Measurements from ENCODE around the gene ARL4A.

The ARL4A gene

DNA sequence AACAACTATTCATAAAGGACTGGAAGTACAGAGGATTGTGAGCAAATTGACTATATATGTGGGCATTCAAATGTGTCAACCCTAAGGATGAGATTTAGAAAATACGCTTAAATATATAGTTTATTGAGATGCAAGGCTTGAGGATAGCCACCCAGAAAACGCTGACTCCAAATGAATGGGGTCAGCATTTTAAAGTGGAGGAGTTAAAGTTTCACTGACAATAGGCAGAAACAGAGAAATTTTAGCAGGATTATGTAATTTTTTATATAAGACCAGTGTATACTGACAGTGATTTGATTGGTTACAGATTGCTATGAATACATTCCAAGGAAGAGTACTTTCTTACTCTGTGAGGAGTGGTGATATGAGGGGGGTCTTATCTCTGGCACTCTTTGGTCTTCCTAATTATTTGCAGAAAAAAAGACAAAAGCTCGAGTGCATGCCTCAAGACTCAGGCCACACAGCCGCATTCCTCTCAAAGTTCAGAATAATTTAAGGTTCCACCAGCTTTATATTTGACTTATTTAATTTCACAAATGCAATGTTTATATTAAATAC, 38.6 kb upstream of the ARL4A start:
- no peak overlapping the region for H3K9ac ChIP-seq (ENCODE audit: low read length)
- H3K4me3 ChIP-seq (ENCODE audit: low read length): no peak overlapping the region
- H3K4me1 ChIP-seq (ENCODE audit: low read length): peaks cover 5% of the 10 kb centered on the region
- TF ChIP-seq, protein P1, sequence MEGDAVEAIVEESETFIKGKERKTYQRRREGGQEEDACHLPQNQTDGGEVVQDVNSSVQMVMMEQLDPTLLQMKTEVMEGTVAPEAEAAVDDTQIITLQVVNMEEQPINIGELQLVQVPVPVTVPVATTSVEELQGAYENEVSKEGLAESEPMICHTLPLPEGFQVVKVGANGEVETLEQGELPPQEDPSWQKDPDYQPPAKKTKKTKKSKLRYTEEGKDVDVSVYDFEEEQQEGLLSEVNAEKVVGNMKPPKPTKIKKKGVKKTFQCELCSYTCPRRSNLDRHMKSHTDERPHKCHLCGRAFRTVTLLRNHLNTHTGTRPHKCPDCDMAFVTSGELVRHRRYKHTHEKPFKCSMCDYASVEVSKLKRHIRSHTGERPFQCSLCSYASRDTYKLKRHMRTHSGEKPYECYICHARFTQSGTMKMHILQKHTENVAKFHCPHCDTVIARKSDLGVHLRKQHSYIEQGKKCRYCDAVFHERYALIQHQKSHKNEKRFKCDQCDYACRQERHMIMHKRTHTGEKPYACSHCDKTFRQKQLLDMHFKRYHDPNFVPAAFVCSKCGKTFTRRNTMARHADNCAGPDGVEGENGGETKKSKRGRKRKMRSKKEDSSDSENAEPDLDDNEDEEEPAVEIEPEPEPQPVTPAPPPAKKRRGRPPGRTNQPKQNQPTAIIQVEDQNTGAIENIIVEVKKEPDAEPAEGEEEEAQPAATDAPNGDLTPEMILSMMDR (IDR thresholded peaks at IDR 0.05; ENCODE audit: low read depth, low read length): no peak
- no peak for TF ChIP-seq EZH2phosphoT487 (IDR thresholded peaks at IDR 0.05; ENCODE audit: low read depth)
- no peaks in the 10 kb centered on the region for H3K9me3 ChIP-seq (ENCODE audit: insufficient read depth, low read length)
- no peak overlapping the region for H2AFZ ChIP-seq (ENCODE audit: low read depth, low read length)
- no peak overlapping the region for H3K4me2 ChIP-seq (ENCODE audit: low read length)
- H3K27ac ChIP-seq (ENCODE audit: low read length): no peak overlapping the region
- H3K36me3 ChIP-seq (replicated peaks; ENCODE audit: low read depth, low read length): no peaks in the 10 kb centered on the region
- H3K79me2 ChIP-seq (ENCODE audit: low read length): no peaks in the 10 kb centered on the region
- H3K27me3 ChIP-seq (ENCODE audit: low read depth, low read length): no peaks in the 10 kb centered on the region
- no peaks in the 10 kb centered on the region for H4K20me1 ChIP-seq (ENCODE audit: insufficient read depth, low read length)

DNA sequence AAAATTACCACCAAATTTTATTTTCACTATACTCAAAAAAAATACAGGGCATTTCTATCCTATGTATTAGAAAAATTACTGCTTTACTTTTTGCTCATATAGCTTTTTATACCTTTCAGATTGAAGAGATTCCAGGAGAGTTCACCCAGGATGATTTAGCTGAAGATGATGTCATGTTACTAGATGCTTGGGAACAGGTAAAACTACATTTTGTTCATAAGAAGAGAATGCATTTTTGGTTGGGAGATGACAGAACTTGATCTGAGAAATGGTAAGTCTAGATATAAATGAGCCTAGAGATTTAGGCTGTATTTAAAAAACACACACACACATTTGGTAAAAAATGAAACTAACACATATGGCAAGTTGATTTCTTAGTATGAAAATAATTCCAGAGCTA, 38.1 kb upstream of the ARL4A start:
- TF ChIP-seq, protein P1 (IDR thresholded peaks at IDR 0.05; ENCODE audit: low read depth, low read length): no peak
- no peak for TF ChIP-seq EZH2phosphoT487 (IDR thresholded peaks at IDR 0.05; ENCODE audit: low read depth)
- H3K4me2 ChIP-seq (ENCODE audit: low read length): no peak overlapping the region

GRCh38 chr7:12650080-12650479, 37.4 kb upstream of the ARL4A start:
- H3K9me3 ChIP-seq (ENCODE audit: insufficient read depth, low read length): no peaks in the 10 kb centered on the region
- no peaks in the 10 kb centered on the region for H3K36me3 ChIP-seq (replicated peaks; ENCODE audit: low read depth, low read length)
- H3K4me3 ChIP-seq (ENCODE audit: low read length): no peak overlapping the region
- H3K4me1 ChIP-seq (ENCODE audit: low read length): no peaks in the 10 kb centered on the region
- H3K27ac ChIP-seq (ENCODE audit: low read length): no peak overlapping the region
- no peak overlapping the region for H2AFZ ChIP-seq (ENCODE audit: low read depth, low read length)
- H4K20me1 ChIP-seq (ENCODE audit: insufficient read depth, low read length): no peaks in the 10 kb centered on the region
- no peak overlapping the region for H3K9ac ChIP-seq (ENCODE audit: low read length)
- H3K27me3 ChIP-seq (ENCODE audit: low read depth, low read length): no peaks in the 10 kb centered on the region
- TF ChIP-seq, protein P1 (IDR thresholded peaks at IDR 0.05; ENCODE audit: low read depth, low read length): no peak
- TF ChIP-seq EZH2phosphoT487 (IDR thresholded peaks at IDR 0.05; ENCODE audit: low read depth): no peak
- H3K4me2 ChIP-seq (ENCODE audit: low read length): no peak overlapping the region
- H3K79me2 ChIP-seq (ENCODE audit: low read length): no peaks in the 10 kb centered on the region

More for the DNA sequence above, 38.1 kb upstream of the ARL4A start:
- H3K79me2 ChIP-seq (ENCODE audit: low read length): no peaks in the 10 kb centered on the region
- H3K27ac ChIP-seq (ENCODE audit: low read length): no peak overlapping the region
- no peak overlapping the region for H3K9ac ChIP-seq (ENCODE audit: low read length)
- no peak overlapping the region for H2AFZ ChIP-seq (ENCODE audit: low read depth, low read length)
- H3K27me3 ChIP-seq (ENCODE audit: low read depth, low read length): no peaks in the 10 kb centered on the region
- H3K4me3 ChIP-seq (ENCODE audit: low read length): no peak overlapping the region
- no peaks in the 10 kb centered on the region for H3K4me1 ChIP-seq (ENCODE audit: low read length)
- H3K36me3 ChIP-seq (replicated peaks; ENCODE audit: low read depth, low read length): no peaks in the 10 kb centered on the region
- H3K9me3 ChIP-seq (ENCODE audit: insufficient read depth, low read length): no peaks in the 10 kb centered on the region
- no peaks in the 10 kb centered on the region for H4K20me1 ChIP-seq (ENCODE audit: insufficient read depth, low read length)

GRCh38 chr7:12653110-12653509, 34.3 kb upstream of the ARL4A start:
- no peaks in the 10 kb centered on the region for H3K36me3 ChIP-seq (replicated peaks; ENCODE audit: low read depth, low read length)
- H3K4me2 ChIP-seq (ENCODE audit: low read length): no peak overlapping the region
- no peaks in the 10 kb centered on the region for H3K79me2 ChIP-seq (ENCODE audit: low read length)
- no peaks in the 10 kb centered on the region for H4K20me1 ChIP-seq (ENCODE audit: insufficient read depth, low read length)
- H3K9ac ChIP-seq (ENCODE audit: low read length): no peak overlapping the region
- TF ChIP-seq, protein P1 (IDR thresholded peaks at IDR 0.05; ENCODE audit: low read depth, low read length): no peak
- no peak for TF ChIP-seq EZH2phosphoT487 (IDR thresholded peaks at IDR 0.05; ENCODE audit: low read depth)
- no peaks in the 10 kb centered on the region for H3K27me3 ChIP-seq (ENCODE audit: low read depth, low read length)
- no peaks in the 10 kb centered on the region for H3K9me3 ChIP-seq (ENCODE audit: insufficient read depth, low read length)
- H3K27ac ChIP-seq (ENCODE audit: low read length): no peak overlapping the region
- H2AFZ ChIP-seq (ENCODE audit: low read depth, low read length): no peak overlapping the region
- H3K4me1 ChIP-seq (ENCODE audit: low read length): no peaks in the 10 kb centered on the region
- no peak overlapping the region for H3K4me3 ChIP-seq (ENCODE audit: low read length)

Measured in OCI-LY3 (cell line).